Progenitor cell of endocrine pancreas (in vitro differentiated cells): ENCODE data around the gene TIPARP. TPM values are rescaled to one million over a fixed set of nuclear protein-coding genes. Genes with fewer than 3 reads are reported as not detected.

ENCODE experiments used
- DNase-seq: peaks from one replicate; pipeline ENCODE4 v3.0.0; 2021; ENCODE audit warnings: low spot score; ENCODE audit not compliant: unreplicated experiment
- H3K27ac Mint-ChIP-seq: 2 replicates; pipeline ENCODE4 v1.8.0; 2021; ENCODE audit warnings: mild to moderate bottlenecking, moderate library complexity, mixed read lengths
- H3K27me3 Mint-ChIP-seq: 2 replicates; pipeline ENCODE4 v1.8.0; 2021; ENCODE audit warnings: mixed read lengths
- H3K36me3 Mint-ChIP-seq: 2 replicates; pipeline ENCODE4 v1.8.0; 2022; ENCODE audit warnings: mixed read lengths; ENCODE audit not compliant: insufficient read depth
- H3K4me1 Mint-ChIP-seq: 2 replicates; pipeline ENCODE4 v1.8.0; 2021; ENCODE audit warnings: low read depth, mixed read lengths
- H3K4me3 Mint-ChIP-seq: 2 replicates; pipeline ENCODE4 v1.8.0; 2021; ENCODE audit warnings: low read depth, mild to moderate bottlenecking, moderate library complexity, mixed read lengths
- H3K9me3 Mint-ChIP-seq: 2 replicates; pipeline ENCODE4 v1.8.0; 2021; ENCODE audit warnings: low read depth, mixed read lengths
- total RNA-seq: library from RNA; stranded (reverse); gene quantifications from 2 replicates; pipeline ENCODE4 v1.2.1, GENCODE V29; 2021
- TF ChIP-seq, protein P1 (sequence below): fragments of 200-600 bp; sonication (generic); IDR thresholded peaks from one replicate; pipeline ENCODE4 v1.5.0; 2021; ENCODE audit warnings: antibody characterized with exemption, mild to moderate bottlenecking; ENCODE audit not compliant: unreplicated experiment

TIPARP gene
- total RNA-seq, 1 donor from 2014 or later: 38.6 TPM

DNA sequence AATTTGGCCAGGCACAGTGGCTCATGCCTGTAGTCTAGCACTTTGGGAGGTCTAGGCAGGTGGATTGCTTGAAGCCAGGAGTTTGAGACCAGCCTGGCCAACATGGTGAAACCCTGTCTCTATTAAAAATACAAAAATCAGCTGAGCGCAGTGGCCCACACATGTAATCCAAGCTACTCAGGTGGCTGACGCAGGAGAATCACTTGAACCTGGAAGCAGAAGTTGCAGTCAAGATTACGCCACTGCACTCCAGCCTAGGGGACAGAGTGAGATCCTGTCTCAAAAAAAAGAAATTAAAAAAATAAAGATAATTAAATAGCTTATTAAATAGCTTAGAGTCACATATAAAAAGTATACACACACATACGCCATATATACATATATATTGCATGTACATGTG is 3.7 kb upstream of the TIPARP start:
- H3K27me3 Mint-ChIP-seq: no peaks in the 10 kb centered on the region
- TF ChIP-seq, protein P1, sequence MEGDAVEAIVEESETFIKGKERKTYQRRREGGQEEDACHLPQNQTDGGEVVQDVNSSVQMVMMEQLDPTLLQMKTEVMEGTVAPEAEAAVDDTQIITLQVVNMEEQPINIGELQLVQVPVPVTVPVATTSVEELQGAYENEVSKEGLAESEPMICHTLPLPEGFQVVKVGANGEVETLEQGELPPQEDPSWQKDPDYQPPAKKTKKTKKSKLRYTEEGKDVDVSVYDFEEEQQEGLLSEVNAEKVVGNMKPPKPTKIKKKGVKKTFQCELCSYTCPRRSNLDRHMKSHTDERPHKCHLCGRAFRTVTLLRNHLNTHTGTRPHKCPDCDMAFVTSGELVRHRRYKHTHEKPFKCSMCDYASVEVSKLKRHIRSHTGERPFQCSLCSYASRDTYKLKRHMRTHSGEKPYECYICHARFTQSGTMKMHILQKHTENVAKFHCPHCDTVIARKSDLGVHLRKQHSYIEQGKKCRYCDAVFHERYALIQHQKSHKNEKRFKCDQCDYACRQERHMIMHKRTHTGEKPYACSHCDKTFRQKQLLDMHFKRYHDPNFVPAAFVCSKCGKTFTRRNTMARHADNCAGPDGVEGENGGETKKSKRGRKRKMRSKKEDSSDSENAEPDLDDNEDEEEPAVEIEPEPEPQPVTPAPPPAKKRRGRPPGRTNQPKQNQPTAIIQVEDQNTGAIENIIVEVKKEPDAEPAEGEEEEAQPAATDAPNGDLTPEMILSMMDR: no peak
- peaks cover 15% of the 10 kb centered on the region for H3K4me1 Mint-ChIP-seq
- H3K9me3 Mint-ChIP-seq: no peaks in the 10 kb centered on the region
- no peak overlapping the region for H3K4me3 Mint-ChIP-seq
- no peak overlapping the region for H3K27ac Mint-ChIP-seq
- H3K36me3 Mint-ChIP-seq: no peaks in the 10 kb centered on the region
- DNase-seq: no peak

DNA sequence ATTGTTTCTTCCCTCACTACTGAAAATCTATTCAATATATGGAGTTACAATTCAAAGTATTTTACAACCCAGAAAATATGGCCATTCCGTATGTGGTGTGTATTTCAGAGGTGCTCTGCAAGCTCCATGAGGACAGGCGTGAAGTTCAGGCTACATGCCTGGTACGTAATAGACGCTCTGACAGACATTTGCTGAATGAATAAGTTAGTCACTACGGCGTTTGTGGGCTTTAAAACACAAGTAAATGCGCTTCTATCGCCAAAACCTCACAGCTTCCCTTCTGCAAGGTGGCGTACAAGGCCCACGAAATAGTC is 701 bp upstream of the TIPARP start:
- TF ChIP-seq, protein P1: no peak
- Mint-ChIP-seq H3K36me3 (peaks cover 12% of the 10 kb centered on the region), H3K4me3 (peak overlapping the region; percentile 94), H3K4me1 (peaks cover 33% of the 10 kb centered on the region), H3K27ac (peak overlapping the region; percentile 99), H3K9me3 (no peaks in the 10 kb centered on the region), H3K27me3 (no peaks in the 10 kb centered on the region)
- no peak for DNase-seq

DNA sequence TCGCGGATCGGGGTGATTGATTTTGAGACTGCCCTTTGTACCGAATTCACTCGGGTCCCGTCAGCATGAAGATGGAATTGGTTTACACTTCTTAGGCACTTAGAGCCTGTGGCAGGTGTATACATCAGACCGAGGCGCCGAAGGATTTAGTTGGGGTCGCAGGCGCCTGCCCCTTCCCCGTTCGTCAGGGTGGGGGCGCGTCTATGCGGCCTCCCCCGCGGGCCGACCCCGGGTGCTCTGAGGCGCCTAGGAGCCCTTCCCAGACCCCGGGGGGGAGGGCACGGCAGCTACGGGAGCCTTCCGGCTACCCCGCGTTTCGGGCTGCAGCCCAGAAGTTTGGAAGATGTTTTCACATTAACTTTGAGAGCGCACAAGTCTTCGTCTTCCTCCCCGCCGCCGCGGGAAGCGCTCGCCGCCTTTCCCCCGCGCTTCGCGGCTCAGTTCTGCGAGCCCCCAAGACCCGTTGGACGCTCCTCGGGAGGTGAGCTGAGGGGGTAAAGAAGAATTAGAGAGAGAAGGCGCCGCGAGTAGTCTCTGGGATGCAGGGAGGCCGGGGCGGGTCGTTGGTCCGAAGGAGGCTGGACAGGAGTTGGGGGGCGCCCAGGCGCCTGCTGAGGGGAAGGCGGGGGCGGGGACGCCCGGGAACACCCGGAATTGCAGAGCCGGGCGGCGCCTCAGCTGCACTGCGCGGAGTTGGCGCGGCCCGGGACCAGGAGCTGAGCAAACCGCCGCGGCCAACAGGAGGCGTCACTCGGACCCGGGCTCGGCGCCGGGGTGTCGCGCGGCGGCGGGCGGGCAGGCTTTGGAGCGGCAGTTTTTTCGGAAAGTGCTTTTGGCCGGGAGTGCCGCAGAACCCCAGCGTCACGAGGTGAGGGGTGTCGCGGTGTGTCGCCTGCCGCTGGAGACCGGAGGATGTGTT is 780 bp downstream of the TIPARP start:
- Mint-ChIP-seq H3K4me1 (peaks cover 34% of the 10 kb centered on the region), H3K36me3 (peaks cover 16% of the 10 kb centered on the region), H3K4me3 (peak overlapping the region; percentile 94), H3K9me3 (no peaks in the 10 kb centered on the region), H3K27me3 (no peaks in the 10 kb centered on the region), H3K27ac (peak overlapping the region; percentile 96)
- TF ChIP-seq, protein P1: peak; percentile 71
- DNase-seq: peak; percentile 53

DNA sequence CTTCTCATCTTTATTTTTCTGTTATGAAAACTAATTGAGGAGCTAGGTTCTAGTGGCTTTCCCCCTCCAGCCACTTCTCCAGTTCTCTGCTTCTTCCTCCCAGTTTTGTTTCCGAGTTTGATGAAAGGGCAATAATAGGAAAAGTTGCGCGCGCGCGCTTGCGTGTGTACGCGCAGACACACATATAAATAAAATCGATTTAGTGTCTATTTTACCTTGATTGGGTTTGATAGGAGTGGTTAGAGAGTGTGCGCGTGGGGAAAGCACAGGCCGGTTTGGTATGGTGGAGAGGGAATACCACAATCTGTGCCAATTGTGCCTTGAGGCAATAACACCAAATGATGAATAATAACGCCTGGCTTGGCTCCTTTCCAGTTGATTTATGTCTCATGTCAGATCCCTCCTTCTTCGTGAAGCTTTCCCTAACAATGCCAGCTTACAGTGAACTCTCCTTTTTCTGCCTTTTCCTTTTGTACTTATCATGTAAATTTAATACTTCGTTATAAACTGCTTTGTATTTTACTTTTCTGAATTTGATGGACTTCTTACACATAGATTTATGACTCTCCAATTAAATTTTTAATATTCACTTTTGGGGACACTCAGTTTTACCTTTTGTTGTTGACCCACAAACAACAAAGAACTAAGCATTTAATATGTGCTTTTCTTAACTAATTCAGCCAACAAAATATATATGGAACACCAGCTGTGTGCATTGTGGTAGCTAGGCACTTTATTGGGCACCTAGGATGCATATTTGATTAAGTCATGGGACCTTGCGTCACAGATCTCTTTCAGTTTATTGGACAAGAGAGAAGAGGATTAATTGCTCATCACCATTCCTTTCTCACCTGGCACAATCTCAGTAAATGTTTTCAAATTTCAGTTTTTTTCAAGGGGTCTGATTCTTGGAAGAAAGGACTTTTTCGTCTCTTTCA is 1.7 kb downstream of the TIPARP start:
- Mint-ChIP-seq H3K4me1 (peaks cover 43% of the 10 kb centered on the region), H3K9me3 (no peaks in the 10 kb centered on the region), H3K27ac (peak overlapping the region; percentile 96), H3K36me3 (peaks cover 18% of the 10 kb centered on the region), H3K4me3 (peak overlapping the region; percentile 94), H3K27me3 (no peaks in the 10 kb centered on the region)
- DNase-seq: no peak
- TF ChIP-seq, protein P1: no peak

DNA sequence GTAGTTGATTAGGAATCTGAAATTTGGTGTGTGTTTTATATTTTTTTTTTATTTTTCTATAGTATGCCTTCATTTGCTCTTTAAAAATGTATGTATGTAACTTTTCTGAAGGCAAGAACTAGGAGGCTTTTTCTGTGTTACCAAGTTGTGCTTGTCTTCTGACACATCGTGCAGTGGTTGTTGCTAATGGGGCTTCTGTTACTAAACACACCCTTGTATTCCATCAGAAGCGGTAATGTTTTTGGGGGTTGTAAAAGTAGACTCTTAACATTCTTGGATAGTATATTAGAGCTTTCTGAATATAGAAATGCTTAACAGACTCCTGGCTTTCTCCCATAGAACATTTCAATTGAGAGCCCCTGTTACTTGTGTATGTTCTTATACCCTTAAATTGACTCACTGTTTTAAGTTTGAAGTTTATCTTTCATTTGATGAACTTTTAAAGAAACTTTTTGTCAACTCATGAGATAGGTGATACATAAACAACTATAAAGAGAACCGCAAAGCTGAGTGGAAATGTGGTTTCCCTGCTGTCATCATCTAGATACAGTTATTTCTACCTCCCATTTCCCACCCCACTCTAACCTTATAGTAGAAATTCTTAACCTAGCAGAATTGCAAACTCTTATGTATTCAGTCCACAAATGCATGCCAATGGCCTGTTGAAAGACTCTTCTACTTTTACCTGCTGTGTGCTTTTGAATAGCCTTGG is 2.5 kb downstream of the TIPARP start:
- Mint-ChIP-seq H3K9me3 (no peaks in the 10 kb centered on the region), H3K27ac (no peak overlapping the region), H3K4me1 (peaks cover 48% of the 10 kb centered on the region), H3K27me3 (no peaks in the 10 kb centered on the region), H3K4me3 (peak overlapping the region; percentile 94), H3K36me3 (peaks cover 20% of the 10 kb centered on the region)
- no peak for DNase-seq
- TF ChIP-seq, protein P1: no peak
